ENCODE measurements around the gene UBL3. TPM values are rescaled to one million over a fixed set of nuclear protein-coding genes. Genes with fewer than 3 reads are reported as not detected.

The UBL3 gene
- total RNA-seq, 2 donors from 2014 or later = 36.3 to 38.2 TPM

DNA sequence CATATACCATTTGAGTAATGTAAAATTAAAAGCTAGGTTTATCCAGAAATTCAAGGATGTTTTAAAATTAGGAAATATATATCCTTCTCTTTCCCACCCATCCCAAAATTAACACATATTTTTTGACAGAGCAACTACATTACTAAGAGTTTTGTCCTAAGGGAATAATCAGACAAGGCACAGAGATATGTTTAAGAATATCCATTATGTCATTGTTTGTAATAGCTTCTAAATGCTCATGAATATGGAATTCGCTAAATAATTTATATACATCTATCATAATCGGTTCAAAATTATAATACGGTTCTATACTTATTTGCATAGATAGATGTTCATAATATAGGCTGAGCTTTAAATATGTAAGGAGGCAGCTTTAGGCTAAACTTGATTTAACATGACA is 9.8 kb downstream of the UBL3 start:
- Histone ChIP-seq H3K27ac (no peak overlapping the region), H3K36me3 (no peaks in the 10 kb centered on the region), H3K27me3 (replicated peaks; ENCODE audit: insufficient read depth) (no peaks in the 10 kb centered on the region), H3K9me3 (no peaks in the 10 kb centered on the region), H3K4me3 (no peak overlapping the region), H3K4me1 (replicated peaks) (no peaks in the 10 kb centered on the region)
- TF ChIP-seq CTCF (IDR thresholded peaks at IDR 0.05) (no peak), POLR2A (IDR thresholded peaks at IDR 0.05) (no peak), POLR2AphosphoS5 (IDR thresholded peaks at IDR 0.05) (no peak)
- intact Hi-C loops (cut with DNase I) = no loop called here
- no peak for DNase-seq (ENCODE audit: low spot score)
- WGBS = 93% methylated on average over 3 of the region's 3 CpGs

DNA sequence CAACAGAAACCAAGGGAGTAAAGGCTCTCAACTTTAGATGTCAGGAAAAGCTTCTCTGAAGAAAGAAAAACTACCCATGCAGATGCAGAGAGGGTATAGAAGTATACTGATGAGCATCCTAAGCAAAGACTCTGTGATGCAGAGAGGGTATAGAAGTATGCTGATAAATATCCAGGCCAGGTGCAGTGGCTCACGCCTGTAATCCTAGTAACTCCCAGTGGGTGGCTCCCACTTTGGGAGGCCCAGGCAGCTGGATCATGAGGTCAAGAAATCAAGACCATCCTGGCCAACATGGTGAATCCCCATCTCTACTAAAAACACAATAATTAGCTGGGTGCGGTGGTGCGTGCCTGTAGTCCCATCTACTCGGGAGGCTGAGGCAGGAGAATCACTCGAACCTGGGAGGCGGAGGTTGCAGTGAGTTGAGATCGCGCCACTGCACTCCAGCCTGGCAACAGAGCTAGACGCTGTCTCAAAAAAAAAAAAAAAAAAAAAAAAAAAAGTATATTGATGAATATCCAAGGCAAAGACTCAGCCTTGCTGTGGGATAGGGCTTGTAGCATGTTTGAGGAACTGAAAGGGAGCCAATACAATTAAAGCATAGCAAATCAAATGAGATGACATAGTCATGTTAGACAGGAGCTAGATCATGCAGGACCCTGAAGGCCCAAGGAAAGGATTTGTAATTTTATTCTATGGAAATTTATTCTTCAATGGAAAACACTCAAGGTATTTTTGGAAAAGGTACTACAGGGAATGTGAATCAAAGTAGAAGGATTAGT is 14.9 kb downstream of the UBL3 start:
- no peak overlapping the region for H3K27ac ChIP-seq
- TF ChIP-seq CTCF (IDR thresholded peaks at IDR 0.05) (no peak), POLR2AphosphoS5 (IDR thresholded peaks at IDR 0.05) (no peak), POLR2A (IDR thresholded peaks at IDR 0.05) (no peak)
- H3K27me3 ChIP-seq (replicated peaks; ENCODE audit: insufficient read depth) = no peaks in the 10 kb centered on the region
- H3K4me1 ChIP-seq (replicated peaks) = no peaks in the 10 kb centered on the region
- H3K9me3 ChIP-seq = no peaks in the 10 kb centered on the region
- DNase-seq (ENCODE audit: low spot score) = no peak
- intact Hi-C loops (cut with DNase I) = no loop called here
- no peaks in the 10 kb centered on the region for H3K36me3 ChIP-seq
- 94% methylated on average over 9 of the region's 9 CpGs for WGBS
- H3K4me3 ChIP-seq = no peak overlapping the region

DNA sequence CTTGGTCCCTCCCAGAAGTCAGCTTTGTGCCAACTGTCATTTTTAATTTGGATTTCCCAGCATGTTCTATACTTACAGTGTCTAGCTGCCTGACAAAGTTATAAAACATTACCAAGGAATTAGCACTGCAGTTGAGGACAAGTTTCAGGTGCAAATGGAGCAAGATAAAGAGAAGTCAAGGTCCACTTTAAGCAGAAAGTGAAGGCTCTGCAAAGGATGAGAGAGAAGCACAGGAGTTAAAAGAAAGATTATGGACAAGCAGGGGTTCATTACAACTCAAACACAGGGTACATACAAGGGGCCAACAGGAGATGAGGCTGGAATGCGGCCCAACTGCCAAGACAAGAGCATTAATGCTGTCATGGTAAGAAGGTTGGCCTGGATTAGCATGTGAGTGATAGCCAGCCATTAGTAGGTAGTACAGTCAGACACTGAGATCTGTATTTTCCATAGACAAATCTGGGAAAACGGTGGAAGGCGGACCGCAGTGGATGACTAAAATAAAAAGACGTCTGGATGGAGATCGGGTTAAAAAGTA is 17.6 kb downstream of the UBL3 start:
- no peak for DNase-seq (ENCODE audit: low spot score)
- Histone ChIP-seq H3K27ac (no peak overlapping the region), H3K4me3 (no peak overlapping the region), H3K36me3 (no peaks in the 10 kb centered on the region), H3K9me3 (no peaks in the 10 kb centered on the region), H3K4me1 (replicated peaks) (no peaks in the 10 kb centered on the region), H3K27me3 (replicated peaks; ENCODE audit: insufficient read depth) (no peaks in the 10 kb centered on the region)
- 94% methylated on average over 6 of the region's 6 CpGs for WGBS
- intact Hi-C loops (cut with DNase I) = no loop called here
- TF ChIP-seq POLR2A (IDR thresholded peaks at IDR 0.05) (no peak), POLR2AphosphoS5 (IDR thresholded peaks at IDR 0.05) (no peak), CTCF (IDR thresholded peaks at IDR 0.05) (no peak)

DNA sequence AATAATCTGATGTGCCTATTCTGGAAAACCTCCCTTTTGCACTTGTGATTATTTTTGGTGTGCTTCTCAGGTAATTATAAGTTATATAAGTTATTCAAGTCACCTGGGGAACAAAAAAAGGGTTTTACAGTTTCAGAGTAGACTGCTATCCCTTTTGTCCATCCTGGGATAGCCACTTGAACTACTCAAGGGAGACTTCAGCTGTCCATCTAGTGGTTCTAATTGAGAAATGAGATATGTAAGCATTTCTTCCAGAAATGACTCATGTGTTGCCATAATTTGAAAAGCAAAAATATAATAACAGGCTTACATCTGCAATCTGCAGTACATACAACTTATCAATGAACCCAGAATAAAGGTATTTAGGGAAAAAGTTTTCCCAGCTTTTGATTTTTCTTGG is 20.4 kb downstream of the UBL3 start:
- no peaks in the 10 kb centered on the region for H3K4me1 ChIP-seq (replicated peaks)
- H3K27ac ChIP-seq = no peak overlapping the region
- intact Hi-C loops (cut with DNase I) = no loop called here

More for the DNA sequence above, 20.4 kb downstream of the UBL3 start:
- DNase-seq (ENCODE audit: low spot score) = no peak
- TF ChIP-seq POLR2A (IDR thresholded peaks at IDR 0.05) (no peak), POLR2AphosphoS5 (IDR thresholded peaks at IDR 0.05) (no peak), CTCF (IDR thresholded peaks at IDR 0.05) (no peak)
- Histone ChIP-seq H3K27me3 (replicated peaks; ENCODE audit: insufficient read depth) (no peaks in the 10 kb centered on the region), H3K4me3 (no peak overlapping the region), H3K9me3 (no peaks in the 10 kb centered on the region), H3K36me3 (no peaks in the 10 kb centered on the region)

All from prostate gland (tissue), 2 donors.